ENCODE data around the gene ATP13A5. TPM values are rescaled to one million over a fixed set of nuclear protein-coding genes. Genes with fewer than 3 reads are reported as not detected.

The ATP13A5 gene
- total RNA-seq, 2 experiments from 2014 or later = not detected

- Mint-ChIP-seq H3K36me3 (no peaks in the 10 kb centered on the region), H3K27me3 (peaks cover 22% of the 10 kb centered on the region), H3K27ac (no peak within 1 kb of the TSS), H3K4me3 (peak within 1 kb of the TSS; percentile 21), H3K4me1 (ENCODE audit: low read depth) (no peaks in the 10 kb centered on the region), H3K9me3 (no peaks in the 10 kb centered on the region)
- intact Hi-C loops (cut with micrococcal nuclease) = no loop called here
- ChIA-PET CTCF (no interaction called here), POLR2A (no interaction called here)
- DNase-seq = peak; percentile 26
Observed at GRCh38 chr3:193240850-193241706, 137.5 kb downstream of the ATP13A5 start, which contains the start of gene PLAAT1. TSS of gene PLAAT1 (plus strand) at chr3:193241222. CDS start at chr3:193255651, 14,429 bp downstream.

- H3K27me3 Mint-ChIP-seq = peaks cover 22% of the 10 kb centered on the region
- no peak for DNase-seq
- CTCF ChIA-PET = no interaction called here
Observed at GRCh38 chr3:193240436-193240849, 138.1 kb downstream of the ATP13A5 start.

GRCh38 chr3:193237030-193237429 lies 141.5 kb downstream of the ATP13A5 start:
- Mint-ChIP-seq H3K9me3 (no peaks in the 10 kb centered on the region), H3K27ac (no peak overlapping the region), H3K36me3 (no peaks in the 10 kb centered on the region), H3K4me1 (ENCODE audit: low read depth) (no peaks in the 10 kb centered on the region), H3K4me3 (no peak overlapping the region), H3K27me3 (peaks cover 15% of the 10 kb centered on the region)
- intact Hi-C loops (cut with micrococcal nuclease) = no loop called here
- ChIA-PET POLR2A (no interaction called here), CTCF (no interaction called here)
- DNase-seq = no peak

More at GRCh38 chr3:193240436-193240849, 138.1 kb downstream of the ATP13A5 start:
- H3K36me3 Mint-ChIP-seq = no peaks in the 10 kb centered on the region
- POLR2A ChIA-PET = no interaction called here
- no peak overlapping the region for H3K27ac Mint-ChIP-seq
- no peaks in the 10 kb centered on the region for H3K9me3 Mint-ChIP-seq
- intact Hi-C loops (cut with micrococcal nuclease) = no loop called here
- H3K4me3 Mint-ChIP-seq = peak overlapping the region; percentile 21
- H3K4me1 Mint-ChIP-seq (ENCODE audit: low read depth) = no peaks in the 10 kb centered on the region

- POLR2A ChIA-PET = no interaction called here
- CTCF ChIA-PET = no interaction called here
- H3K9me3 Mint-ChIP-seq = no peaks in the 10 kb centered on the region
- no peak for DNase-seq
- no peaks in the 10 kb centered on the region for H3K4me1 Mint-ChIP-seq (ENCODE audit: low read depth)
- H3K36me3 Mint-ChIP-seq = no peaks in the 10 kb centered on the region
- H3K27ac Mint-ChIP-seq = no peak overlapping the region
- peaks cover 12% of the 10 kb centered on the region for H3K27me3 Mint-ChIP-seq
- no peak overlapping the region for H3K4me3 Mint-ChIP-seq
- intact Hi-C loops (cut with micrococcal nuclease) = no loop called here
Observed at GRCh38 chr3:193236599-193236998, 142.0 kb downstream of the ATP13A5 start.

GRCh38 chr3:193231201-193231600 lies 147.4 kb downstream of the ATP13A5 start:
- no peaks in the 10 kb centered on the region for H3K4me1 Mint-ChIP-seq (ENCODE audit: low read depth)
- H3K4me3 Mint-ChIP-seq = no peak overlapping the region
- no peak overlapping the region for H3K27ac Mint-ChIP-seq
- no peak for DNase-seq
- H3K27me3 Mint-ChIP-seq = peaks cover 3% of the 10 kb centered on the region
- H3K9me3 Mint-ChIP-seq = no peaks in the 10 kb centered on the region
- ChIA-PET POLR2A (no interaction called here), CTCF (no interaction called here)
- intact Hi-C loops (cut with micrococcal nuclease) = no loop called here
- H3K36me3 Mint-ChIP-seq = no peaks in the 10 kb centered on the region

GRCh38 chr3:193230610-193231009 lies 147.9 kb downstream of the ATP13A5 start:
- DNase-seq = no peak
- Mint-ChIP-seq H3K4me3 (no peak overlapping the region), H3K4me1 (ENCODE audit: low read depth) (no peaks in the 10 kb centered on the region), H3K36me3 (no peaks in the 10 kb centered on the region), H3K9me3 (no peaks in the 10 kb centered on the region), H3K27me3 (peaks cover 3% of the 10 kb centered on the region), H3K27ac (no peak overlapping the region)
- intact Hi-C loops (cut with micrococcal nuclease) = no loop called here
- ChIA-PET POLR2A (no interaction called here), CTCF (no interaction called here)

- Mint-ChIP-seq H3K9me3 (no peaks in the 10 kb centered on the region), H3K27ac (no peak overlapping the region), H3K4me1 (ENCODE audit: low read depth) (no peaks in the 10 kb centered on the region), H3K27me3 (peaks cover 3% of the 10 kb centered on the region), H3K36me3 (no peaks in the 10 kb centered on the region), H3K4me3 (no peak overlapping the region)
- DNase-seq = no peak
- ChIA-PET POLR2A (no interaction called here), CTCF (no interaction called here)
- intact Hi-C loops (cut with micrococcal nuclease) = no loop called here
Observed at GRCh38 chr3:193229851-193230420, 148.6 kb downstream of the ATP13A5 start.

- POLR2A ChIA-PET = no interaction called here
- intact Hi-C loops (cut with micrococcal nuclease) = no loop called here
- Mint-ChIP-seq H3K36me3 (no peaks in the 10 kb centered on the region), H3K9me3 (no peaks in the 10 kb centered on the region), H3K4me3 (no peak overlapping the region), H3K4me1 (ENCODE audit: low read depth) (no peaks in the 10 kb centered on the region), H3K27me3 (peaks cover 5% of the 10 kb centered on the region), H3K27ac (no peak overlapping the region)
- DNase-seq = no peak
- CTCF ChIA-PET = no interaction called here
Observed at GRCh38 chr3:193228206-193228605, 150.3 kb downstream of the ATP13A5 start.

GRCh38 chr3:193225302-193226125 lies 153.0 kb downstream of the ATP13A5 start:
- Mint-ChIP-seq H3K27ac (no peak overlapping the region), H3K4me1 (ENCODE audit: low read depth) (no peaks in the 10 kb centered on the region), H3K4me3 (no peak overlapping the region), H3K27me3 (peaks cover 5% of the 10 kb centered on the region), H3K36me3 (no peaks in the 10 kb centered on the region), H3K9me3 (no peaks in the 10 kb centered on the region)
- DNase-seq = no peak
- ChIA-PET POLR2A (no interaction called here), CTCF (no interaction called here)
- intact Hi-C loops (cut with micrococcal nuclease) = no loop called here

Other genes with a start within 250 kb of the ATP13A5 start
- gene PLAAT1, start 137.5 kb downstream of the ATP13A5 start, total RNA-seq = under 1 TPM in 1 of 2 experiments, not detected in 1; 0.39 TPM
- 1 to 10 TPM; 2.7 to 3.2 TPM for gene ATP13A4, start 176.1 kb upstream of the ATP13A5 start, total RNA-seq
- gene OPA1, start 214.5 kb upstream of the ATP13A5 start, total RNA-seq = 10 to 100 TPM; 92.6 to 92.7 TPM